UCSD-AML1 (cell line): ENCODE results near the gene GAS6.

ENCODE experiments used
- DNase-seq: peaks from one replicate; lab custom pipeline; 2025; ENCODE audit not compliant: unreplicated experiment; lab: John Stamatoyannopoulos, UW

Gene GAS6

DNA sequence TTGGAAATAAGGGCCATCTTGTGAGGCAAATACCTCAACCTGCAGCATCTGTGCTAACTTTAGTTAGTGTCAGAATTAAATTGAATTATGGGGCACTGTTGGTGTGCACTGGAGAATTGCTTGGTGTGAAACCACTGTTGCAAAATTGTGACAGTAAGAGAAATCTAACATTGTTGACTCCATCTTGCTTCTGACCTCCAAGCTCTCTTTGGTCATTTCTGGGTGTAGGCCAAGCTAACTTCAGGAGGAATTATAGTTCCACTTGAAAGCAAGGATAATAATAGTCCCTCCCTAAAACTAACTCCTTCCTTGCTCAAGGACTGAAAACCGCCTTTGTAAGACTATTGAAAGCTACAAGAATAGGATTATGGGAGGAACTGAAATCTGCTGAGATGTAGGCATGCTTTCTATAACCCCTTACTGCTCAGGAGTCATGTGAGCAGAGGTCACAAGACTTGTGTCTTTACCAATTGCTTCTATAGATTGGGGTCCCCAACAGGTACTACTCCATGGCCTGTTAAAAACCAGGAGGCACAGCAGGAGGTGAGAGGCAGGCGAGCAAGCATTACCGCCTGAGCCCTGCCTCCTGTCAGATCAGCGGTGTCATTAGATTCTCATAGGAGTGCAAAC lies 24.9 kb upstream of the GAS6 start:
- DNase-seq: no peak

DNA sequence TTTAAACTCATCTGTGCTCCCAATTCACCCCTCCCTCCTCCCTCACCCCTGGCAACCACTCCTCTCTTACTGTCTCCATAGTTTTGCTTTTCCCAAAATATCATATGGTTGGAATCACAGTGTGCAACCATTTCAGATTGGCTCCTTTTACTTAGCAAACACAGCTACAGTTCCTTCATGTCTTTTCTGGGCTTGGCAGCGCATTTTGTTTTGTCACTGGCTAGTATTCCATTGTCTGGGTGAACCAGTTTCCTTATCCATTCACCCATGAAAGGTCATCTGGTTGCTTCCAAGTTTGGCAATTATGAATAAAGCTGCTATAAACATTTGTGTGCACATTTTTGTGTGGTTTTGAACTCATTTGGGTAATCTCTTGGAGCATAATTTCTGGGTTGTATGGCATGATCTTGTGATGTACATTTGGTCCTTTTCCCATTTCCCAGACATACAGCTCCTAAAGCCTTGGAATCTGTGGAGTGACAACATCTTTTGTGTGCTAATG lies 23.9 kb upstream of the GAS6 start:
- DNase-seq: no peak

DNA sequence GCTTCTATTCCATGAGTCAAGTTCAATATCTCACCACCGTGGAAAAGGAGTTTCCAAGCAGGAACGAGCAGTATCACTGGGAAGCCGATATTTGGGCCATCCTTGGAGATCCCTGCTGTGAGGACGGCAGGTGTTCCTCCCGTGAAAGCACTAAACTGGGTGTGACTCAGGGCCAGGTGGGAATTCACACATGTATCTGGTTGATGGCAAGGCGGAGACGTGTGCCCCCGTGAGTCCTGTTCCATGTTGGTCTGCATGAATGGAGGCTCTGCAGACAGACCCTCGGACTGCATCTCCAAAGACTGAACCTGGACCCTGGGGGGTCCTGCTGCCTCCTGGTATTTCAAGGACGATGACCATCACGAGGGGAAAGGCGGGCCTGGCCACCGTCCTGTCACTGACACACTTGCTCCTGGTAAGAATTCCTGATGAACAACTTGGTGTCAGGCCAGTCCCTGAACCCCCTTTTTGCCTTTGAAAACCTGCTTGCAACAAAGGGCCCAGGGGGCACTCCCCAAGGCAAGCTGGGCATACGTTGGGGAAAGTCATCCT lies 22.8 kb upstream of the GAS6 start:
- no peak for DNase-seq

DNA sequence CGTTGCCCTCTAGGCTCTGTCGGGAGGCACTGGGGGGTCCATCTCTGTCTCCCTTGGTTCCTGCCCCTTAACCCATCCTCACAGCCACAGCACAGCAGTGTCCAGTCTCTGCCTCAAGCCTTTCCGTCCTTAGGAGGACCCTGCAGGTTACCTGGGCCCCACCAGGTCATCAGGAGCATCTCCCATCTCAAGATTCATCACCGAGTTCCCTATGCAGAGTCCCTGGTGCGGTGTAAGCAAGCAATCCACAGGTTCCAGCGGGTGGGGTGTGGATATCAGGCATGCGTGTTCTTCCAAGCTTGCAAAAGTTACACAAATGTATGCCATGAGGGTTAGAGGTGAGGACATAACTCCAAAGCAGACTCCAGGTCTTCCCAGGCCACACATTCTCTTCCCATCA lies 20.9 kb upstream of the GAS6 start:
- no peak for DNase-seq

DNA sequence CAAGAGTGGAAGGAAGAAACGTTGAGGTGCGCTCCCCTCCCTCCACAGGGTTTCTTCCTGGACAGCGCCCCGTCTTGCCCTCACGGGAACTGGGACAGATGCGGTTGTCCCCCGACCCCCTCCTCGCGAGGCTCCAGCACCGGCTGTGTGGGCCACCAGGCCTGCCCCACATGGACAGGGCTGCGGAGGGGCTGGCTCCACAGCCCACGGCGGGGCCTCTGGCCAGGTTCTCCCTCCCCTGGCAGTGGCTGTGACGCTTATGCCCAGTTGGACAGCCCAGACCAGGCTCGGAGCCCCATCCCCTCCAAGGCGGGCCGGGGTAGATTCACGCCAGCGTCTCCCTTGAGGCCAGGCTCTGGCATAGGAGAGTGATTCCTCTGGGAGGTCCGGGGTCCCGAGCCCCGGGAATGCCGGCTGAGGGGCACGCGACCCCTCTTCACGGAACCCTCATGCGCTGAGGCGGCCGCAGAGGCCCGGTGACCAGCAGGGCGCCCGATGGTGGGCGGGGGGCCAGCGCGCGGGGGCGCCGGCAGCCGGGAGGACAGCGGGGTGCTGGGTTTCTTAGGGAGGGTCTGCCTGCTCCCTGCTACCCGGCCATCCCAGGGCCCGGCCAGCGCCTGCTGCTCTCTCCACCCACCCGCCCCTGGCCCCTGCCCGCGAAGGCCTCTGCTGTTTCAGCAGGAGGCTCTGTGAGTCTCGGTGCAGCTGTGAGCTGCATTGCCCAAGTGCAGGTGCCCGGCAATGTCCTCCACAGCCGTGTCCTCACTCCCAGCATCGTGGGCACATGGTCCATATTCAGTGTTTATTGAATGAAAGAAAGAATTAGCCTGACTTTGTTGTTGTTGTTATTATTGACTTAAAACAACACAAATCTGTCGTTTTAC lies 20.3 kb upstream of the GAS6 start:
- DNase-seq: no peak

DNA sequence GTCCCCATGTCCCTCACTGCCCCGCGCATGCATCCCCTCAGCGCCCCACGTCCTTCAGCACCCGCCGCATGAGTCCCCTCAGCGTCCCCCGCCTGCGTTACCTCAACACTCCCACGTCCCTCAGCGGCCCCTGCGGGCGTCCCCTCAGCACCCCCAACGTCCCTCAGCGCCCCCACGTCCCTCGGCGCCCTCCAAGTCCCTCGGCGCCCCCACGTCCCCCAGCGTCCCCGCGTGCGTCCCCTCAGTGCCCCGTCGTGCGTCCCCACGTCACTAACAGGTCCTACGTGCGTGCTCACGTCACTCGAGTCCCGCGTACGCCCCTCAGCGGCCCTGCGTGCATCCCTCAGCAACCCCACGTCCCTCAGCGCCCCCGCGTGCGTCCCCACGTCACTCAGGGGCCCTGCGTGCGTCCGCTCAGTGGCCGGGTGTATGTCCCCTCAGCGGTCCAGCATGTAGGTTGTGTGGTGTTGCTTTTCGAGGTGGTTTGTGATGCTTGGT lies 19.5 kb upstream of the GAS6 start:
- DNase-seq: no peak

DNA sequence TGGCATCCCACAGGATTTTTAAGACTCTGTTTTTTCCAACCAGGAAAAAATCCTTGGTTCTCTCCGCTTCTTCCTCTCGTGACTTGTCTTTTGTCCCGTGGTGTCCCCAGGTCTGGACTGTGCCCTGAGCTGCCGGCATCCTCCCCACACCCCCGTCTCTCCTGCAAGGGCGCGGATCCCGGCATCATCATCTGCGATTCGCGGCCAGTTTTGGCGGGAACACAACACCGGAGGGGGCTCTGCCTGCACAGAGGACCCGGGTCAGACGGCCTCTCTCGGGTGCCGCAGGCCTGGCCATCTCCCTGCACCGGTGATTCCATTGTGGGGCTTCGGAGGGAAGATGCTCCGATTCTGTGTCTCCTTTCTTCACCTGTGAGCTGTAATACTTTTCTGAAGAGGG lies 18.8 kb upstream of the GAS6 start:
- no peak for DNase-seq

DNA sequence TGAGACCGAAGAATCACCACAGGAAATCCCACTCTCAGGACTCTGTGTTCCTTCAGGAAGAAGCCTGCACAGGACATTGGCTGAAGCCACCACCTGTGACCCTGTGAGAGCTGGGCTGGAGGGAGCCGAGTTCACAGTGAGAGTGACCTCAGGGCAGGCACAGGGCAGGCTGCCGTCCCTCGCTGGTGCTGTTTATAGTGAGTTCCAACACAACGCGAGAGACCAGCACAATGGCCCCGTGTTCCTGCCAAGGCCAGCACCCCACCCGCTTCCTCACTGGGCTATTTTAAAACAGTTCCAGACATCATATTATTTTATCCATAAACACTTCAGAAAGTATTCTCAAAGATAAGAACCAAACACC lies 18.4 kb upstream of the GAS6 start:
- no peak for DNase-seq

DNA sequence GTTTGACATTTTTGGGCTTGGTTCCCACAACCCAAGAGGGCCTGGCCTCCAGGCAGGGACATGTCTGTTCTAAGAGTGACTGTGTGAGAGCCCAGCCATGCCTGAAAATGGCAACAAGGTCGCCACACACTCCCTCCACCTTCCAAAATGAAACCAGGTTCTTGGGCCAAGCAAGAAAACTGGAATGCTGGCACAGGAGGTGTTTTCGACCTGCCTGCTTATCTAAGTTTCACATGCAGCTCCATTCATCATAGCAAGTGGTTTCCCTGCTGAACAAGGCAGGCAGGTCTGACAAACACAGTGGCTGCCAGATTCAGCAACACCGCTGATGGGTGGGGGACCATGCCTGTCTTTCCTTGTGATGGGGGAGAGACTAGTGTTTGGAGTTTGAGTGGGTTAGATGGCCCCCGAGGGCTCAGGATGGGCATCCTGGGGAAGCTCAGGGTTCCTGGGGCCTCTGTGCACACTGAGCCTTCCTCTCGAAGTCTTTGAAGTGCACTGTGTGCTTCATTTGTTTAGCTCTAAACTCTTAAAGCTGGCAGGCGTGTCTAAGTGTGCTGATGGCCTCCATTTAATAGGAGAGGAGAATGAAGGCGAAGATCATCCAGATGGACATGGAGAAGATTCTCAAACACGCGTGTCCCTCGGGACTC lies 17.9 kb upstream of the GAS6 start:
- no peak for DNase-seq

DNA sequence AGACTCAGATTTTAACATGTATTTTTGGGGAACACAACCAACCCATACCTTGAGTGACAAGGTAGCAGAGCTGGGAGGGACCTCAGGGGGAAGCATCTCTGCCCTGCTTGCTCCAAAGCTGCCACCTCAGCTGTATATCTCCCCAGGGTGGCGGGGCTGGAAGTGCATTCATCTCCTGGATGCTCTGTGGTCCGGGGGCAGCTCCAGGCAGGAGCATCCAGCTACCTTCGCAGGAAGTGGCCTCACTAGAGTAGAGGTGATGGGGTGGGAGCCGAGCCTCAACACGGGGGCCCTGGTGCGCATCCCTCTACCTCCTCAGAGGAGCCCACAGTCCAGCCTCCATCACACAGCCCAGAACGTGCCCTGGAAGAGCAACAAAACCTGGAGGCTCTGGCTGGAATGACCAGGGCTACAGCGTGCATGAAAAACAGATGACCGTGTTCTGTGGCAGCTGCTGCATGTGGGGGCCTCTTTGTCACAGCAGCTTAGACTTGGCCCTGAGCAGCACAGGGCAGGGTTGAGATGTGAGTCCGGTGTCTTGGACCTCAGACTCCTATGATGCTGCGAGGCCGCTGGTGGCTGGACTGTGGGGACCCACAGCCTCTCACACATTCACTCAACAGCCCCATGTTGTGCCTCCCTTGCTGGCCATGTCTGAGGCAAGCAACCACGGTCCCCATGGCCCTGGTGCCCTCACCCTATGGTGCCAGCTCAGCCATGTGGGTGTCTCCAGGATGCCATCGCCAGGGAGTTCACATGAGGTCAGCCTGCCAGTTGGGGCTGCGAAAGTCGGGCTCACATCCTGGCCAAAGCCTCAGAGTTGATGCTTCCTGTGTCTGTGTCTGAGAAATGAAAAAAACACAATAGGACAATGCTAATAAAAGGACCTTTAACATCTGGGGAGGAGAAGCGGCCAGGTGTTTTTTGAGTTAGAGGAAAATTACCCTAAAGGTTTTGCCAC lies 17.1 kb upstream of the GAS6 start:
- DNase-seq: no peak

DNA sequence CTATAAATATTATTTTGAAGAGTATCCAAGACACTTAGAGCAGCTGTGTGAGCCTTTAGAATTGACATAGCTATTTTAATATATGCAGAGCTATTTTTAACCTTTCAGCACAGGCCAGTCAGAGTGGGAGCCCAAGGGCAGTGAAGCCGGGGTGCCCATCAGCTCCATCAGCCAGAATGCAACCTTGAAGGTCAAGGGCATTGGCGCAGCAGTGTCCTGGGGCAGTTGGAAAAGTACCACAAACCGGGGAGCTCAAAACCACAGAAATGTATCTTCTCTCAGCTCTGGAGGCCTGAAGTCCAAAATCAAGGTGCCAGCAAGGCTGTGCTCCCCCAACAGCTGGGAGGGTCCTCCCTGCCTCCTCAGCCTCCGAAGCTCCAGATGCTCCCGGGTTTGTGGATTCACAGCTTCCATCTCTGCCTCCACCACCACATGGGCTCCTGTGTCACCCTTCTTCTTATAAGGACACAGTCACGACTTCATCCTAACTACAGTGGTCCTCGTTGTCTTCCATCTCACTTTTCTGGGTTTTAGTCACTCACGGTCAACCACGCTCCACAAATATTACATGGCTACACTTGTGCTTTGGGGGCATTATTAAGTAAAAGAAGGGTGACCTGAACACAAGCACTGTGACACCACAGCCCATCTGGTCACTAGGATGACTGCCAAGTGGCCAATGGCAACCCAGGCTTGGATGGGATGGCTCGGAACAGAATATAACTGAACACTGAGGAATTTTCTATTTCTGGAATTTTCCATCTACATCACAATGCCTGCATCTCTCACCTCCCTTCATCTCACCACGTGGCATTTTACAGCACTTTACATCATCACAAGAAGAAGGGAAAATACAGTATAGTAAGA lies 15.9 kb upstream of the GAS6 start:
- DNase-seq: no peak

DNA sequence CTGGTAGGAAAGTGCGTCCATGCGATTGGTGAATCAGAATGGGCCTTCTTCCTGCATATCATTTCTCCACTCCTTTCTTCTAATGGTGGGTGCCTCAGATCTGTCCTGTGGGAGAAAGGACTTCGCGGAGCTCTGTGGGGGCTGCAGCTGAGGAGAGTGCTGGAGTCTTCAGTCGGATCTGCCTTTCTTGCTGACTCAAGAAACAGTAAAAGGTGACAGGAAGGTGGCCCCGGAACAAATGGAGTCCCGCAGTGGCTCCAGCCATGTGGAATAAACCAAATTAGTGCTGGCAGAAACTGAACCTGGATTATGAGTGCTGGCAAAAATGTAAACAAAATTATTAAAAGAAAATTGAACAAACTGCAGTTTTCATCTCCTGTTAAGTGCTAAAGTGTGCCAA lies 15.1 kb upstream of the GAS6 start:
- DNase-seq: no peak

DNA sequence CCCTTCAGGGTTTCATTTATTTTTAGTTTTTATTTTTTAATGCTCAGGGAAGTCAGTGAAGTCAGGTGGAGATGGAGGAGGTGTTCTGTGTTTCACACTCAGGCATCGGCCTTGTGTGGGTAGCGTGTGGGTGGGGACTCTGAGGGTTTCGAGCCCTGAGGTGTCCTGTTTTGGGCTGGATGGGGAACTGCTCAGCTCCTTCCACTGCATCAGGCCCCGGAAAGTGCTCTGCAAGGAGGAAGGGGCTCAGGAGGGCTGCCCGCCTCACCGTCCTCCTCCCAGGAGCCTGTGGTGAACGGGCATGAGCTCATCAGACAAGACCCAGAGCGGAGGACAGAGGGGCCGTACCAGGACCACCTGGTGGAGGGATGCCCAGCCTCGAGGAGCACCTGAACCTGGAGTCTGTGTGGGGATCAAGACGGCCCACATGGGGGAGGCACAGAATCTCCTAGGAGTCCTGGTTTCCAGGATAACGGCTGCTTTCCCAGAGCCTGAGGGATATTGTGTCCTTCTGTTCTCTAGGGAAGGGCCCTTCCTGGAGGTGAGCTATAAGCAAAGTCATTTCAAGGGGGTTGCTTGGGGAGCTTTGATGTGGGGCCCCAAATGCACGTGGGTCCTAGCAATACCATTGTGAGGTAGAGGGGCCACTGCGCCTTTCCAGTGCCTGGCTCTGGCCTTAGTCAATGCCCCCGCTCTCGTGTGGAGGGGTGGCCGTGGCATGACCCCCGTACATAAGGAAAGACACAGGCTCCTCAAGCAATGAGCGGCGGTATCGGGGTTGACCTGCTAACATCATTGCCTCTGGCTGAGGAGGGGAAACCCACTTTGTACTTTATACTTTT lies 13.5 kb upstream of the GAS6 start:
- no peak for DNase-seq

DNA sequence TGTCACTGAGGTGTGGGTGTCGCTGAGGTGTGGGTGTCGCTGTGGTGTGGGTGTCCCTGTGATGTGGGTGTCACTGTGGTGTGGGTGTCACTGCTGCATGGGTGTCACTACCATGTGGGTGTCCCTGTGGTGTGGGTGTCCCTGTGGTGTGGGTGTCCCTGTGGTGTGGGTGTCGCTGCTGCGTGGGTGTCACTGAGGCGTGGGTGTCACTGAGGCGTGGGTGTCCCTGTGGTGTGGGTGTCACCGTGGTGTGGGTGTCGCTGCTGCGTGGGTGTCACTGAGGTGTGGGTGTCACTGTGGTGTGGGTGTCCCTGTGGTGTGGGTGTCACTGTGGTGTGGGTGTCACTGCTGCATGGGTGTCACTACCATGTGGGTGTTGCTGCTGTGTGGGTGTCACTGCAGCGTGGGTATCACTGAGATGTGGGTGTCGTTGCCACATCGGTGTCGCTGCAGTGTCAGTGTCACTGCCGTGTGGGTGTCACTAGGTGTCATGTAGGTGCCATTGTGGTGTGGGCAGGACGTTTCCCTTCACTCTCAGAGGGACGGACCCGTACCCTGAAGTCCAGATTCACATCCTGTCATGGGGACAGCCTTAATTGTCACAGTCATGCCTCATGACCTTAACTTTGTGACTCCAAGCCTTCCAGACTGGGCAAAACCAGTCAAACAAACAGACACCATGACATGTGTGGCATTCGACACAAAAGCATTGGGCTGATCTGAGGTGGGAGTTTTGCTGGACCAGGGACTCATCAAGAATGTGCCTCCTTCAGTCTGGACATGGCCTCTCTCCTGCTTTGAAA lies 12.7 kb upstream of the GAS6 start:
- DNase-seq: no peak

DNA sequence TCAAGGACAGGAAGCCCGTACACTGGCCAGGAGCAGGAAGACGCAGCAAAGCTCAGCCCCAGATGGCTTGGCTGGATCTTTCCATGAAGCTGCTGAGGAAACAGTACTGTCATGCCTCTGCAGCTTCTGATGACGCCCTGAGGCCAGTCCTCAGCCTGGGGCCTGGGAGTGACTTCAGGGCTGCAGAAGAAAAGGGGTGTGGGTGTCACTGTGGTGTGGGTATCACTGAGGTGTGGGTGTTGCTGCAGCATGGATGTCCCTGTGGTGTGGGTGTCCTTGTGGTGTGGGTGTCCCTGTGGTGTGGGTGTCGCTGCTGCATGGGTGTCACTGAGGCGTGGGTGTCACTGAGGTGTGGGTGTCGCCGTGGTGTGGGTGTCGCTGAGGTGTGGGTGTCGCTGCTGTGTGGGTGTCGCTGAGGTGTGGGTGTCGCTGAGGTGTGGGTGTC lies 12.0 kb upstream of the GAS6 start:
- no peak for DNase-seq

DNA sequence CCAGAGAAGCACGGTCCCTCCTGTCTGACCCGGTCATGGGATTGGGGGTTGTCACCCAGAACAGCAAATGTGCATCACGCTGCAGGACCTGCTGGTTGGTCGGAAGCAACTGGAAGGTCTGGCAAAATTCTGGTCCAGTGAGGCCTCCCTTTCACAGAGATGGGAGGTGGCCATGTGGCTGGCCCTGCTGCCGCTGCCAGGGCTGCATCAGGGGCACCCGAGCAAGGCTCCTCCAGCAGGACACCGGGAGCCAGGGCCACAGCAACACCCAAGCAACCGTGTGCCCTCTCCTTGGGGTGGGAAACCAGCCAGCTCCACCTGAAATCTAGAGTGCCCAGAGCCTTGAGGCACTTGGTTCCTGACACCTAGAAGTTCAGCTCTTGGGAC lies 11.5 kb upstream of the GAS6 start:
- DNase-seq: no peak

DNA sequence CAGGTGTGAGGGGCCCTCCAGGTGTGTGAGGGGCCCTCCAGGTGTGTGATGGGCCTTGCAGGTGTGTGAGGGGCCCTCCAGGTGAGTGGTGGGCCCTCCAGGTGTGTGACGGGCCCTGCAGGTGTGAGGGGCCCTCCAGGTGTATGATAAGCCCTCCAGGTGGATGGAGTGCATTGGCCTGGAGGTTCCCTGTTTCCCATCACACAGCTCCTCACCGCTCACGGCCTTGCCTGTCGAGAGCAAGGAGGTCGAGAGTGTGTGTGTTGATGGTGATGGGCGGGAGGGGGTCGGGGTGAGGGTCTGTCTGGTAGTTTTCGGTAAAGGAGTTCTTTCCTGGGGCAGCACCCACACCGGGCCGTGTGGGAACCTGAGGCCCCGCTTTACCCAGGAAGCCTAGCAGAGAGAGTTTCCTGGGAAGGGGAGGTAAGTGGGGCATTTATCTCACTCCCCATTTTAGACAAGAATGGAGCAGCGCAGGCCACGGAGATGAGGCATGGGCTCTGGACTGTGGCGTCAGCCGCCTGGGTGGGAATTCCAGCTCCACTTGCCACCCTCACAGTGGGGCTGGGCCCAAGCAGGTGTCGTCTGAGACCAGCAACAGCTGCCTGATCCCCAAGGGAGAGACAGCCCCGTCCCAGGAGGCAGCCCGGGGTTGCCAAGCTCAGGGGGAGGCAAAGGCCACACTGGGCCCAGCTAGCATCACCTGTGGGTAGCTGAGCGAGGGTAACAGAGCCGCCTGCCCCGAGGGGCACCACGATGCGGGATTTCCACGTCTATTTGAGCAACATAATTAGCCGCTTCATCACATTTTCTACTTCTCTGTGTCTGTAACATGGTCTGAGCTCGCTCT lies 10.9 kb upstream of the GAS6 start:
- DNase-seq: no peak
